ENCODE measurements around the gene ETNK1. TPM values are rescaled to one million over a fixed set of nuclear protein-coding genes. Genes with fewer than 3 reads are reported as not detected.
A peak's percentile ranks its signal among the peaks of the same experiment; 100 is the strongest.

ETNK1 gene
- total RNA-seq, 2 experiments from 2014 or later = 24.3 to 26.4 TPM

- H3K27ac ChIP-seq (ENCODE audit: low read depth in 1 of 2, low read length in 2 of 2) = no peak overlapping the region
- Mint-ChIP-seq H3K36me3 (ENCODE audit: low read depth) (no peaks in the 10 kb centered on the region), H3K27me3 (no peaks in the 10 kb centered on the region), H3K4me3 (no peak overlapping the region), H3K9me3 (no peaks in the 10 kb centered on the region), H3K27ac (no peak overlapping the region), H3K4me1 (ENCODE audit: low read depth) (no peaks in the 10 kb centered on the region)
- ChIA-PET CTCF (no interaction called here), POLR2A (no interaction called here)
- ATAC-seq (ENCODE audit: poor library complexity) (no peak), DNase-seq (no peak)
- no peaks in the 10 kb centered on the region for H3K4me1 ChIP-seq (ENCODE audit: insufficient read depth, low read length)
- no peaks in the 10 kb centered on the region for H3K36me3 ChIP-seq (ENCODE audit: insufficient read depth, low read length)
- H3K4me3 ChIP-seq (ENCODE audit: low read length) = no peak overlapping the region
- H3K9me3 ChIP-seq (ENCODE audit: control insufficient read depth in 1 of 2, insufficient read depth in 1 of 2, low read length in 2 of 2) = no peaks in the 10 kb centered on the region
- no peaks in the 10 kb centered on the region for H3K27me3 ChIP-seq (ENCODE audit: control insufficient read depth in 1 of 2, insufficient read depth in 2 of 2, low read length in 2 of 2)
- no peak for TF ChIP-seq CTCF (IDR thresholded peaks at IDR 0.05)
- intact Hi-C loops (cut with DNase I, micrococcal nuclease) = no loop called here
These were observed 77.7 kb downstream of the ETNK1 start for GRCh38 chr12:22702690-22703089.

DNA sequence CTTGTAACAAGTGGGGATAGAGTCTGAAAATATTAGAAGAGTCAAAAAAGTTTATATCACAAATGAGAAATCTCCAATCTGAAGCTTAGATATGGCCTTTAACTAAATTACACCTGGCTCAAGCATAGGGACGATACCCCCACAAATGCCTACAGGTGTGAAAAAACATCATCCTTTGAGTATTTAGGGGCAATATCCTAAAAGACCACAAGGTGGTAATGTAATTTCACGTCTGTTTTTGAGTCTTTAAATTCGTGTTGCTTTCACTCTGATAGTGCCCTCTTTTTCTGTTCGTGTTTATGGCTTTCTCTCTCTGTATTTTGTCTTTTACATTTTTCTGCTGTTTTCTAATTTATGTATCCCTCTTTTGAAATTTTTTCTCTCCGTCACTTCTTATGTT, 84.3 kb downstream of the ETNK1 start:
- peak; percentile 29 for TF ChIP-seq CTCF (IDR thresholded peaks at IDR 0.05)
- no peaks in the 10 kb centered on the region for H3K4me1 ChIP-seq (ENCODE audit: insufficient read depth, low read length)
- no peaks in the 10 kb centered on the region for H3K9me3 Mint-ChIP-seq
- intact Hi-C loops (cut with DNase I, micrococcal nuclease) = no loop called here
- no peaks in the 10 kb centered on the region for H3K4me1 Mint-ChIP-seq (ENCODE audit: low read depth)
- H3K36me3 Mint-ChIP-seq (ENCODE audit: low read depth) = no peaks in the 10 kb centered on the region
- no peaks in the 10 kb centered on the region for H3K27me3 Mint-ChIP-seq
- POLR2A ChIA-PET = no interaction called here
- no peak for DNase-seq
- CTCF ChIA-PET = no interaction called here
- H3K36me3 ChIP-seq (ENCODE audit: insufficient read depth, low read length) = no peaks in the 10 kb centered on the region
- H3K9me3 ChIP-seq (ENCODE audit: control insufficient read depth in 1 of 2, insufficient read depth in 1 of 2, low read length in 2 of 2) = no peaks in the 10 kb centered on the region
- no peak overlapping the region for H3K4me3 Mint-ChIP-seq
- ATAC-seq (ENCODE audit: poor library complexity) = no peak
- H3K27me3 ChIP-seq (ENCODE audit: control insufficient read depth in 1 of 2, insufficient read depth in 2 of 2, low read length in 2 of 2) = no peaks in the 10 kb centered on the region
- H3K4me3 ChIP-seq (ENCODE audit: low read length) = no peak overlapping the region
- H3K27ac Mint-ChIP-seq = no peak overlapping the region
- H3K27ac ChIP-seq (ENCODE audit: low read depth in 1 of 2, low read length in 2 of 2) = no peak overlapping the region

DNA sequence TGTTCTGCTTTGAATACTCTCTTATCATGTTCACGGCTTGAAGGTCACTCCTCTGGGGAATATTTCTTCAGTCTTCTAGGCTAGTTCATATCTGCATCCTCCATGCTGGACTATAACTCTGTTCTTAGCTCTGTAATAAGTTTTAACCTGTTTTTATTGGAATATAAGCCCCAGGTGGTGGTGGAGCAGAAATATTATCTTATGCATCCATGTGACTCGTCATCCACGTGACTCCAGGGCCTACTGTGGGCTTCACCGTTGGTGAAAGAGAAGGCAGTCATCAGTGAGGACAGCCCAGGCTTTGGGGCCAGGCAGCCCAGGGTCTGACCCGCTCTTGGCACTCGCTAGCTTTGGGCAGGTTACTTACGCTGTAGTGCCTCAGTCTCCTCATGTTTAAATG, 87.1 kb downstream of the ETNK1 start:
- DNase-seq (no peak), ATAC-seq (ENCODE audit: poor library complexity) (no peak)
- intact Hi-C loops (cut with DNase I, micrococcal nuclease) = no loop called here
- Mint-ChIP-seq H3K4me1 (ENCODE audit: low read depth) (no peaks in the 10 kb centered on the region), H3K27me3 (no peaks in the 10 kb centered on the region), H3K4me3 (no peak overlapping the region), H3K36me3 (ENCODE audit: low read depth) (no peaks in the 10 kb centered on the region), H3K9me3 (no peaks in the 10 kb centered on the region), H3K27ac (no peak overlapping the region)
- CTCF ChIA-PET = no interaction called here
- H3K9me3 ChIP-seq (ENCODE audit: control insufficient read depth in 1 of 2, insufficient read depth in 1 of 2, low read length in 2 of 2) = no peaks in the 10 kb centered on the region
- no peaks in the 10 kb centered on the region for H3K27me3 ChIP-seq (ENCODE audit: control insufficient read depth in 1 of 2, insufficient read depth in 2 of 2, low read length in 2 of 2)
- TF ChIP-seq CTCF (IDR thresholded peaks at IDR 0.05) = no peak
- no peak overlapping the region for H3K27ac ChIP-seq (ENCODE audit: low read depth in 1 of 2, low read length in 2 of 2)
- no peak overlapping the region for H3K4me3 ChIP-seq (ENCODE audit: low read length)
- H3K36me3 ChIP-seq (ENCODE audit: insufficient read depth, low read length) = no peaks in the 10 kb centered on the region
- no peaks in the 10 kb centered on the region for H3K4me1 ChIP-seq (ENCODE audit: insufficient read depth, low read length)
- POLR2A ChIA-PET = no interaction called here

Data from CD4-positive, alpha-beta T cell (primary cell).